Vagina (tissue), 2 donors: Measurements from ENCODE around the gene SPATA20.

ENCODE experiments used
- CTCF ChIP-seq, 3 experiments: fragments of 450-650 bp in 2 of 3; fragments of 200-600 bp in 1 of 3; sonication (generic) in 1 of 3; IDR thresholded peaks; one replicate each; pipeline ENCODE4 v1.5.1; 2017 to 2019; ENCODE audit warnings: antibody characterized with exemption in 3 of 3, mild to moderate bottlenecking in 2 of 3, moderate library complexity in 2 of 3
- POLR2A ChIP-seq, 2 donors: fragments of 450-650 bp; IDR thresholded peaks; one replicate each; pipeline ENCODE4 v1.6.1; 2017; ENCODE audit warnings: antibody characterized with exemption in 2 of 2, mild to moderate bottlenecking in 2 of 2, moderate library complexity in 2 of 2

- TF ChIP-seq CTCF (IDR thresholded peaks at IDR 0.05) (no peak), POLR2A (IDR thresholded peaks at IDR 0.05) (no peak)
These were observed 30.5 kb downstream of the SPATA20 start for GRCh38 chr17:50577451-50577954.
